NCI-H146 treated with DMSO at 0.1 percent for 48 hours (cell line): ENCODE measurements around the gene HECTD4.
"Not testable (repeated sequence)": the region's sequence is repeated elsewhere in the genome, so short reads cannot be mapped to it uniquely, and the experiment has no call there.

Experiments
- DNase-seq: peaks from one replicate; lab custom pipeline; 2025; ENCODE audit not compliant: unreplicated experiment; lab: John Stamatoyannopoulos, UW

The HECTD4 gene

GRCh38 chr12:112164011-112164660 is 218.1 kb downstream of the HECTD4 start:
- DNase-seq, result no peak

DNA sequence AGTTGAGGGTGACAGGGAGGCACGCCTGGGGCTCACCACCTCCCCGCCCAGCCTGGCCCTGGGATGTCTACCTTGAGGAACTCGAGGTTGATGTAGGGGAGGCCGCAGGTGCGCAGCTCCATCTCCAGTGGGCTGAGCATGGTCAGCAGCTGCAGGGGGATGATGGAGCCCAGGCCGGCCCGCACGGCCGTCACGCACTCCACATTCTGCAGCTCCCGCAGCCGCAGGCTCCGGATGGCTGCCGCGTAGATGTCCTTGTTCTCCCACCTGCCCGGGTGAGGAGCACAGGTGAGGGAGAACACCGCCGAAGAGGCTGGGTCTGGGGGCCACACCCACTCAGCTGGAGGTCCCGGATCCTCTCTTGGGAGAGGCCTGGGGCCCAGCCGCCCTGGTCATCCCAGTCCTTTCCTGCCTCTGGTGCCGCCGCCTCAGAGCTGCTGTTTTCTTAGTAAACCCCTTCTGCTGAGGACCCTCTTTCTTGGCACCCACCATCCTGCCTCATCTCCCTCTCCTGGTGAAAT is 218.7 kb downstream of the HECTD4 start:
- no peak for DNase-seq

GRCh38 chr12:112163056-112163455 is 219.2 kb downstream of the HECTD4 start:
- no peak for DNase-seq

DNA sequence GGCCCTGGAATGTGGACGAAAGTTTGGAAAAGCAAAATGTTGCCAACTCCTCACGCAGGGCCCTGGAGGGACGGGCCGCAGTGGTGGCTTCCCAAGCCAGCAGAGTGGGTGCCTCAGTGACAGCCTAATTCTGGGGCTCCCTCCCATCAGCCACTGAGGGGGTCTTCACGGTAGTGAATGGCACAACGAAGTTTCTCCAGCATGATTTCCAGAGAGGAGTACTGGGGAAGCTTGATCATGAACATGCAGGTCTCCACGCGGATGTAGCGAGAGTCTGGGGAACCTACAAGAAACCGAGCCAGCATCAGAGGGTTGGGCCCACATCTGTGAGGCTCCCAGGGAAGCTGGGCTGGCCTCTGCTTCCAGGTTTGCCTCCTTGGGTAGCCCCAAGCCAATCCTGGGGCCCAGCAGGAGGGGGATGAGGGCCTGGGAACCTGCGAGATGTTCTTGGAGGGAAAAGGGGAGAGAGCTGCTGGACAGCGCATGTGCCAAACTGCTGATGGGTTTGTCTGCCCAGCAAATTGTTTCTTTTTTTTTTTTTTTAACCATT is 219.9 kb downstream of the HECTD4 start:
- no peak for DNase-seq

- DNase-seq, result no peak
Observed at GRCh38 chr12:112161711-112162110, 220.5 kb downstream of the HECTD4 start.

- no peak for DNase-seq
Observed at GRCh38 chr12:112160611-112161010, 221.6 kb downstream of the HECTD4 start.

DNA sequence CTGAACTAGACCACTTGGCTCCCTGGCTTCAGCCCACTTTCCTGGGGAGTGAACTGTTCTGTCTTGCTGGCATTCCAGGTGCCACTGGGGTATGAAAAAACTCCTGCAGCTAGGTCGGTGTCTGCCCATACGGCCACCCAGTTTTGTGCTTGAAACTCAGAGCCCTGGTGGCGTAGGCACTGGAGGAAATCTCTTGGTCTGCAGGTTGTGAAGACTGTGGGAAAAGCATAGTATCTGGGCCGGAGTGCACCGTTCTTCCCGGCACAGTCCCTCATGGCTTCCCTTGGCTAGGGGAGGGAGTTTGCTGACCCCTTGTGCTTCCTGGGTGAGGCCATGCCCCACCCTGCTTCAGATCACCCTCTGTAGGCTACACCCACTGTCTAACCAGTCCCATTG is 223.1 kb downstream of the HECTD4 start:
- DNase-seq, result no peak

DNA sequence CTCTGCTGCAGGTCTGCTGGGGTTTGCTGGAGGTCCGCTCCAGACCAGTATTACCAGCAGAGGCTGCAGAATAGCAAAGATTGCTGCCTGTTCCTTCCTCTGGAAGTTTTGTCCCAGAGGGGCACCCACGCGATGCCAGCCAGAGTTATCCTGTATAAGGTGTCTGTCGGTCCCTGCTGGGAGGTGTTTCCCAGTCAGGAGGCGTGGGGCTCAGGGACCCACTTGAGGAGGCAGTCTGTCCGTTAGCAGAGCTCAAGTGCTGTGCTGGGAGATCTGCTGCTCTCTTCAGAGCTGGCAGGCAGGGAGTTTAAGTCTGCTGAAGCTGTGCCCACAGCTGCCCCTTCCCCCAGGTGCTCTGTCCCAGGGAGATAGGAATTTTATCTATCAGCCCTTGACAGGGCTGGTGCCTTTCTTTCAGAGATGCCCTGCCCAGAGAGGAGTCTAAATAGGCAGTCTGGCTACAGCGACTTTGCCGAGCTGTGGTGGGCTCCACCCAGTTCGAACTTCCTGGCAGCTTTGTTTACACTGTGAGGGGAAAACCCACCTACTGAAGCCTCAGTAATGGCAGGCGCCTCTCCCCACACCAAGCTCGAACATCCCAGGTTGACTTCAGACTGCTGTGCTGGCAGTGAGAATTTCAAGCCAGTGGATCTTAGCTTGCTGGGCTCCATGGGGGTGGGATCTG is 223.6 kb downstream of the HECTD4 start:
- DNase-seq, result not testable (repeated sequence)

DNA sequence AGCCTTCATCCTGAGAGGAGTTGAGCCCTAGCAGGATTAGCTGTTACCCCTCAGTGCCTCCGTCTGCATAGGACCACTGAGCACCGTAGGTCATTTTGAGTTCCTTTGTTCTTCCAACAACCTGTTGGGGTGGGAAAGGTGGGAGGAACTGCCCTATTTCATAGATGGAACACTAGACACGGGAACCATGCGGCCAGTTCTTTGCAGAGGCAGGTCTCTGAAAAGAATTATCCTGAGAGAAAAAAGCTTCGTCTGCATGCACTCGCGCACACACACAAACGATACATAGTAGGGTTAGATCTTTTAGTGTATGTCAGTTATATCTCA is 228.4 kb downstream of the HECTD4 start:
- DNase-seq, result no peak

- DNase-seq, result no peak
Observed at GRCh38 chr12:112153181-112153892, 228.9 kb downstream of the HECTD4 start.

DNA sequence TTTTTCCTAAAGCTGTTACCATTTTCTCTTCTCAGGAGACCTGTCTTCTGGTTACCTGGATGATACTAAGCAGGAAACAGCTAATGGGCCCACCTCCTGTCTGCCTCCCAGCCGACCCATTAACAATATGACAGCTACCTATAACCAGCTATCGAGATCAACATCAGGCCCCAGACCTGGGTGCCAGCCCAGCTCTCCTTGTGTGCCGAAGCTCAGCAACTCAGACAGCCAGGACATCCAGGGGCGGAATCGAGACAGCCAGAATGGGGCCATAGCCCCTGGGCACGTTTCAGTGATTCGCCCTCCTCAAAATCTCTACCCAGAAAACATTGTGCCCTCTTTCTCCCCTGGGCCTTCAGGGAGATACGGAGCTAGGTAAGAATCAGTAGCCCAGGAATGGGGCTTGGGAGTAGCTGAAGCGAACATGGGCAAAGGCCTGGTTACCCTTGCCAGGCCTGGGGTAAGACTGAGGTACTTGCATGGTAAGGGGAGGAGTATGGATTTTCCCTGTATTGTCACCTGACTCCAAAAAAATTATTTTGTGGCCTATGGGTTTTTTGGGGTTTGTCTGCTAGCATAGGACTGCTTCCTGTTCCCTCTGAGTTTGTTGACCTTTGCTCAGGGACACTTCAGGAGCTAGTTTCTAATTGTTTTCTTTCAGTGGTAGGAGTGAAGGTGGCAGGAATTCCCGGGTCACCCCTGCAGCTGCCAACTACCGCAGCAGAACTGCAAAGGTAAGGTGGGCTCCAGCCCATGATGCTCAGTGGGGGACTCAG is 230.3 kb downstream of the HECTD4 start:
- no peak for DNase-seq

- no peak for DNase-seq
Observed at GRCh38 chr12:112149596-112149995, 232.6 kb downstream of the HECTD4 start.

GRCh38 chr12:112148031-112148513 is 234.2 kb downstream of the HECTD4 start:
- DNase-seq, result no peak

GRCh38 chr12:112146123-112146522 is 236.1 kb downstream of the HECTD4 start:
- no peak for DNase-seq

GRCh38 chr12:112140728-112141127 is 241.5 kb downstream of the HECTD4 start:
- no peak for DNase-seq

- DNase-seq, result no peak
Observed at GRCh38 chr12:112134731-112135130, 247.5 kb downstream of the HECTD4 start.

DNA sequence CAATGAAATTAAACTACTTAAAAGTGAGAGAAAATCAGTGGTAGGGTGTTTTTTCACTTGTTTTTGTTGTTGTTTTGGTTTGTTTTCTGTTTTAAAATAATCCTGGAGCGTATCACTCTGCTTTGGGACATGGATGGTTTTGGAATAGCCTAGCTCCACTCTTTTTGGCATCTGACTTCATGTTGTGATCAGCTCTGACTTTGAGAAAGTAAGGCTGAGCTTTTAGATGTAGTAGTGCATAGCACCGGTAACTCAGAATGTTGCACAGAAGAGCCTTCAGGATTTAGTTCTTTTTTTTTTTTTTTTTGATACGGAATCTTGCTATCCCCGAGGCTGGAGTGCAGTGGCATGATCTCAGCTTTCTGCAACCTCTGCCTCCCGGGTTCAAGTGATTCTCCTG is 248.8 kb downstream of the HECTD4 start:
- no peak for DNase-seq

DNA sequence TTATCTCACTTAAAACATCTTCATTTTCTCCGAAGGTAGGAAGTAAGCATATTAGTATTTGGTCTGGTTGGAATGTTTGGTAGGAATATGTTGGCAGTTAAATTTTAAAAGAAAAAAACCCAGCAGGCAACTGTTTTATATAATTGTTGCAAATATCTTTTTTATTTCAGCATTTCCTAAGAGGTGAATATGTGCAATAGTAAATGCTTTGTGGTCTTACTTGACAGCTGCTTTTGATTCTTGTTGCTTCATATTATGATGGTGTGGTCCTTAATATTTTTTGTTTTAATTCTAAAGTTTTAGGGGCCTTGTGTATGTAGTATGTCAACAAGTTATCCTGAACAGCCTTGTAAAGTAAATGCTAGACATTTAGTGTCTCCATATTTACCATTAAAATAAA is 250.5 kb downstream of the HECTD4 start:
- no peak for DNase-seq

DNA sequence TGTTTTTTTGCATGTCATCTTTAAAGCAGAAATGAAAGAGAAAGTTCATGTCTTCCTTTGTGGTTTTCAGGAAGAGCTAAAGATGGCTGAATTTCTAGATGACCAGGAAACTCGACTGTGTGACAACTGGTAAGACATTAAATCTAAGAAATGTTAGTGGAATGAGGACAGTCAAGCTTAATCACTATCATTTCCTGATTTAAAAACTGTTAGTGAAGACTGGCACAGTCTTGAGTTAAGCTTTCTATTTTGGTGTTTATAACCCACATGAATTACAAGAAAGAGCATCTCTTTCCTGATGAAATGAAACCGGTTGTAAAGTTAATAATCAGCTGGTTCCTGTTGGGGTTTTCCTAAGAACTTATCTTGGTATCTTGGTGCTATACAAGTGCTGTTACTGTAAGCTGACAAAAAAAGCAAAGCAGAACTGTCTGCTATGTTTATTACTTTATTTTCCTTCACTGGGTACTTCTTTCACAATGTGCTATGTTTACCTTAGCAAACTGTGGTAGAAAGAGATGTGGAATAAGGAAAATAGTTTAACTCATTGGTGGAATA is 251.7 kb downstream of the HECTD4 start:
- DNase-seq, result no peak

- no peak for DNase-seq
Observed at GRCh38 chr12:112126911-112127310, 255.3 kb downstream of the HECTD4 start.

DNA sequence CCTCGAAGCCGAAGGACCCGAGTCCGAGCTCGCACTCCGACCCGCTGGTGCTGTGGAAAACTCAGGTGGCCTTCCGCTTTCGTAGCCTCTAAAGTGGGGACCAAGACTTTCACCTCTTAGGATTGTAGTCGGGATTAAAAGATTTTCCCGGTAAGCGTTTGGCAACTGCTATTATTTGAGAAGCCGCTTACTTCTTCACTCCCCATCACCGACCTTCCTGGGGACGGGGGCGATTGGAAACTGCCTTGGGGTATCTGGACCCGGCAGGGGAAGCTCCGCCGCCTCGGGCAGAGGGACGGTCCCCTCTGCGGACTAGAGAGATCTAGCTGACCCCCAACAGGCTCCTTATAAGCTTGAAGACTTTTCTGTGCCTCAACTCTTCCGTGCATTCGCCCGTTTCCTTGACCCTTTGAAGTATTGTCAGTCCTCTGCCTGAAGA is 256.2 kb downstream of the HECTD4 start:
- no peak for DNase-seq
